Activated naive CD4-positive, alpha-beta T cell (primary cell): ENCODE measurements around the gene ASB8.

Experiments used
- DNase-seq, 4 experiments: peaks; one replicate each; lab custom pipeline; 2025; lab: John Stamatoyannopoulos, UW

The ASB8 gene

GRCh38 chr12:48105867-48106680 lies 51.2 kb downstream of the ASB8 start, which contains the start of gene SENP1:
Gene SENP1, minus strand, starts transcription at chr12:48106079. Its CDS starts 4,607 bp downstream, at chr12:48101472.
- DNase-seq: peak; percentile 82 to 88 (median 86)

- peak in 3 of 4 experiments; percentile 30 to 40 (median 34) for DNase-seq
These were observed 51.9 kb downstream of the ASB8 start for GRCh38 chr12:48105321-48105866.

GRCh38 chr12:48104531-48104930 lies 52.8 kb downstream of the ASB8 start:
- DNase-seq: no peak
